HepG2 (cell line): ENCODE measurements around the gene IL3. TPM values are rescaled to one million over a fixed set of nuclear protein-coding genes. Genes with fewer than 3 reads are reported as not detected.
A peak's percentile ranks its signal among the peaks of the same experiment; 100 is the strongest.

Experiments used
- ATAC-seq: fragments of 200-7000 bp; cut with Tn5 transposase; 3 replicates; pipeline ENCODE4 v1.9.1; 2020; ENCODE audit warnings: mild to moderate bottlenecking, moderate library complexity
- BruUV-seq: library from RNA; stranded (reverse); fragments of 400-500 nt; replicated peaks from 2 replicates; lab custom pipeline; 2021; lab: Mats Ljungman, UMichigan
- CTCF ChIA-PET: fragments of 300-600 bp; formaldehyde crosslinking; extraction: SDS; loops from one replicate; lab custom pipeline; 2021; ENCODE audit warnings: low total read pairs, inconsistent platforms, low intra/inter-chr PET ratio; lab: Yijun Ruan, JAX
- POLR2A ChIA-PET: fragments of 350-600 bp; sonication (Branson Sonifier 250); formaldehyde crosslinking; loops from one replicate; lab custom pipeline; 2020; ENCODE audit warnings: antibody characterized with exemption, inconsistent platforms; lab: Yijun Ruan, JAX
- DNase-seq: peaks from one replicate; pipeline ENCODE4 v3.0.0-alpha.2; 2015; ENCODE audit warnings: low spot score
- FAIRE-seq: peaks from 3 replicates; lab custom pipeline; 2011; peaks lifted over from hg19 to GRCh38; lab: Jason Lieb, UNC
- H2AFZ ChIP-seq: one replicate; pipeline ENCODE4 v1.6.1; 2011; ENCODE audit warnings: low read length, inconsistent platforms
- H3K27ac ChIP-seq: fragments of 300-600 bp; 3 replicates; pipeline ENCODE4 v1.8.0; 2011; ENCODE audit warnings: mixed run types, mild to moderate bottlenecking, mixed read lengths, low read length, inconsistent platforms; ENCODE audit not compliant: insufficient read depth; ENCODE audit errors: extremely low read length
- H3K27me3 ChIP-seq, 2 experiments: fragments of 200-600 bp in 1 of 2; 2 replicates in 1 of 2; 3 replicates in 1 of 2; pipeline versions ENCODE4 v1.6.0 to v1.8.0; 2011; ENCODE audit warnings: low read length in 2 of 2, mild to moderate bottlenecking in 2 of 2, moderate library complexity in 2 of 2, inconsistent platforms in 1 of 2; ENCODE audit not compliant: insufficient read depth in 2 of 2, control insufficient read depth in 1 of 2
- H3K36me3 ChIP-seq, 2 experiments: fragments of 200-600 bp in 1 of 2; replicated peaks in 1 of 2; 2 replicates in 1 of 2; 3 replicates in 1 of 2; pipeline versions ENCODE4 v1.5.1 to v1.8.0; 2011; ENCODE audit warnings: low read length in 2 of 2, inconsistent platforms in 1 of 2; ENCODE audit not compliant: insufficient read depth in 2 of 2, control insufficient read depth in 1 of 2
- H3K4me1 ChIP-seq: 2 replicates; pipeline ENCODE4 v1.5.1; 2012; ENCODE audit warnings: low read length, inconsistent platforms; ENCODE audit not compliant: insufficient read depth
- H3K4me2 ChIP-seq: 2 replicates; pipeline ENCODE4 v1.6.0; 2011; ENCODE audit warnings: low read depth, low read length, inconsistent platforms
- H3K4me3 ChIP-seq, 3 experiments: fragments of 200-600 bp in 1 of 3; sonication (generic), shearing (Covaris generic) in 1 of 3; replicated peaks in 1 of 3; 2 replicates each; pipeline ENCODE4 v1.5.1; 2011 to 2016; ENCODE audit warnings: low read length in 3 of 3, inconsistent platforms in 2 of 3, low read depth in 2 of 3, mild to moderate bottlenecking in 2 of 3, control low read depth in 1 of 3, mixed read lengths in 1 of 3; ENCODE audit not compliant: insufficient read depth in 1 of 3
- H3K79me2 ChIP-seq: one replicate; pipeline ENCODE4 v1.6.1; 2011; ENCODE audit warnings: low read length, inconsistent platforms; ENCODE audit not compliant: insufficient read depth
- H3K9ac ChIP-seq: 2 replicates; pipeline ENCODE4 v1.6.0; 2011; ENCODE audit warnings: mild to moderate bottlenecking, low read depth, low read length, inconsistent platforms; ENCODE audit not compliant: insufficient read depth
- H3K9me3 ChIP-seq: 2 replicates; pipeline ENCODE4 v1.5.1; 2012; ENCODE audit warnings: mild to moderate bottlenecking, low read length
- H4K20me1 ChIP-seq: 2 replicates; pipeline ENCODE4 v1.6.0; 2011; ENCODE audit warnings: inconsistent platforms, mild to moderate bottlenecking, low read length, moderate library complexity; ENCODE audit not compliant: insufficient read depth
- KDM4B ChIP-seq: sonication (generic); formaldehyde crosslinking; IDR thresholded peaks from 2 replicates; pipeline ENCODE4 v1.4.0; 2020; ENCODE audit warnings: missing genetic modification reagents
- MNT ChIP-seq: fragments of 450-650 bp; IDR thresholded peaks from 2 replicates; pipeline ENCODE4 v1.6.1; 2016
- SKIL ChIP-seq: sonication (generic); formaldehyde crosslinking; IDR thresholded peaks from 2 replicates; pipeline ENCODE4 v1.8.0; 2022; ENCODE audit warnings: missing genetic modification reagents, mild to moderate bottlenecking, moderate library complexity, borderline replicate concordance
- TBP ChIP-seq: sonication (generic); formaldehyde crosslinking; IDR thresholded peaks from 2 replicates; pipeline ENCODE4 v1.5.0; 2020; ENCODE audit warnings: missing genetic modification reagents
- ZBTB3 ChIP-seq: sonication (generic); formaldehyde crosslinking; IDR thresholded peaks from 2 replicates; pipeline ENCODE4 v1.4.0; 2020; ENCODE audit warnings: low read depth, mild to moderate bottlenecking, moderate library complexity, missing genetic modification reagents, borderline replicate concordance
- ZFP36 ChIP-seq: fragments of 150-350 bp; IDR thresholded peaks from 2 replicates; pipeline ENCODE4 v1.6.1; 2018; ENCODE audit warnings: borderline replicate concordance, low read length, low read depth; ENCODE audit not compliant: partially characterized antibody
- ZNF274 ChIP-seq: sonication (generic); formaldehyde crosslinking; IDR thresholded peaks from 2 replicates; pipeline ENCODE4 v1.5.1; 2020; ENCODE audit warnings: mild to moderate bottlenecking, missing genetic modification reagents
- ZNF382 ChIP-seq: sonication (generic); formaldehyde crosslinking; IDR thresholded peaks from 2 replicates; pipeline ENCODE4 v1.5.0; 2020; ENCODE audit warnings: missing genetic modification reagents, mild to moderate bottlenecking, borderline replicate concordance
- ZNF629 ChIP-seq: sonication (generic); formaldehyde crosslinking; conservative IDR thresholded peaks from 2 replicates; pipeline ENCODE4 v1.5.0; 2020; ENCODE audit warnings: missing genetic modification reagents
- WGBS: methylation state at CpG from one replicate; pipeline ENCODE4 v1.1.6; 2017; ENCODE audit warnings: low lambda C conversion rate; 5-methylcytosine and 5-hydroxymethylcytosine counted together
- in situ Hi-C: cut with HindIII; loops from 2 replicates; pipeline ENCODE4 v1.10.0; 2017; ENCODE audit warnings: low pct_unique_long_range_greater_than_20kb; ENCODE audit not compliant: extremely low pct_ligation_motif_present
- intact Hi-C: fragments of 100-400 bp; cut with micrococcal nuclease; formaldehyde crosslinking; loops from one replicate; pipeline ENCODE4 v1.10.0; 2022; ENCODE audit not compliant: unreplicated experiment
- polyA plus RNA-seq, 8 experiments: library from polyadenylated mRNA; depleted of rRNA in 3 of 8; stranded (reverse) in 7 of 8; unstranded in 1 of 8; fragments of >200 nt; fragmentation: Illumina TruSeq in 4 of 8; extraction: Trizol in 4 of 8; gene quantifications; 2 replicates each; pipeline versions ENCODE4 v1.2.1 to v1.2.3, GENCODE V29; 2011 to 2016; ENCODE audit warnings: low read depth in 4 of 8, missing spikeins in 1 of 8, mixed read lengths in 1 of 8; ENCODE audit not compliant: insufficient read depth in 1 of 8
- total RNA-seq, 5 experiments: library from RNA; depleted of rRNA; stranded (reverse); fragments of >200 nt; fragmentation: Illumina TruSeq; extraction: Trizol; gene quantifications; 2 replicates each; pipeline ENCODE4 v1.2.3, GENCODE V29; 2016; ENCODE audit warnings: low read depth in 1 of 5
- TF ChIP-seq, protein P1 (sequence below): IDR thresholded peaks from 2 replicates; pipeline ENCODE4 v1.6.1; 2016; ENCODE audit warnings: missing compliant biosample characterization, missing genetic modification reagents, borderline replicate concordance
- TF ChIP-seq, protein P2 (sequence below): sonication (generic); formaldehyde crosslinking; IDR thresholded peaks from 2 replicates; pipeline ENCODE4 v1.5.0; 2020; ENCODE audit warnings: missing genetic modification reagents, mild to moderate bottlenecking, borderline replicate concordance

The IL3 gene
- total and polyA plus RNA-seq, 2 of the 13 experiments (the other 11 are each of a cell fraction or from before 2014, with no cell fraction given) = not detected

DNA sequence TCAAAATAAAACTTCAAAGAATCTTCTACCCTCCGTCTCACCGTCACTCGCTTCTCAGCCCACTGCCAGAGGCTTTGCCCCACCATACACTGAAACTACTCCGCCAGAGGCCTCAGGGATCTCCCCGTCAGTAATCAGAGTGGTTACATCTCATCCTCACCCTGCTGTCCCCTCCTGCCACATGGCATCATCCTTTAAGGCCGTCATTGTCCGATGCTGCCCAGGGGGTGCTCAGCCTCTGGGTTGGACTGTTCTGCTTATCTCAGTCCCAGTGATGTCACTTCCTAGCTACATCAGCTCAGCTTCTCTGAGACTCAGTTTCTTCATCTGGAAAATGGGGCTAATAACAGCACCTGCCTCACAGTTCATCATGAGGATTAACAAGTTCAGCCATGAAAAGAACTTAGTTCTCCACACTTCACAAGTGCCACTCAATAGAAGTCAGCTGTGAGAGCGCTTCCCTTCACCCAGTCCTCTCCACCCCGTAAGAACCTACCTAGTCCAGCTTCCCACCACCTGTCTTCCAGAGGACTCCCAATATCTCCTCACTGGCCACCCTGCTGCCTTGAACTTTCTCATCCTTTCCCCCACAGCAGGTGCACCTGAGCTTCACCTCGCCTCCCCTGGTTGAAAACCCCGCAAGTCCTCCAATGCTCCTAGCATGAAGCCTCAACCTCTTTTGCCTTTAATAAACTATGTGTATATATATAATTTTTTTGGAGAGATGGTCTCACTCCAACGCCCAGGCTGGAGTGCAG, 2.8 kb upstream of the IL3 start:
- H4K20me1 ChIP-seq = no peaks in the 10 kb centered on the region
- POLR2A ChIA-PET = no interaction called here
- no peaks in the 10 kb centered on the region for H3K79me2 ChIP-seq
- DNase-seq (no peak), FAIRE-seq (no peak), ATAC-seq (no peak)
- peaks cover 3 to 14% of the 10 kb centered on the region in 2 experiments; a peak in 2 of 5 replicates for H3K27me3 ChIP-seq
- H3K4me3 ChIP-seq = no peak overlapping the region
- no peaks in the 10 kb centered on the region for H3K9me3 ChIP-seq
- H3K27ac ChIP-seq = no peak overlapping the region
- H3K4me2 ChIP-seq = no peak overlapping the region
- H3K9ac ChIP-seq = no peak overlapping the region
- in situ Hi-C loops (no loop called here), intact Hi-C loops (no loop called here)
- H3K36me3 ChIP-seq = no peaks in the 10 kb centered on the region
- H3K4me1 ChIP-seq = peaks cover 2% of the 10 kb centered on the region; the same call in 1 of the 2 replicates
- 52% methylated on average over 12 of the region's 12 CpGs for WGBS
- H2AFZ ChIP-seq = no peak overlapping the region
- TF ChIP-seq ZNF629 (CRISPR knock-in tag) (peak; percentile 67), ZNF274 (no peak)
- CTCF ChIA-PET = no interaction called here
- no TSS peak for BruUV-seq

DNA sequence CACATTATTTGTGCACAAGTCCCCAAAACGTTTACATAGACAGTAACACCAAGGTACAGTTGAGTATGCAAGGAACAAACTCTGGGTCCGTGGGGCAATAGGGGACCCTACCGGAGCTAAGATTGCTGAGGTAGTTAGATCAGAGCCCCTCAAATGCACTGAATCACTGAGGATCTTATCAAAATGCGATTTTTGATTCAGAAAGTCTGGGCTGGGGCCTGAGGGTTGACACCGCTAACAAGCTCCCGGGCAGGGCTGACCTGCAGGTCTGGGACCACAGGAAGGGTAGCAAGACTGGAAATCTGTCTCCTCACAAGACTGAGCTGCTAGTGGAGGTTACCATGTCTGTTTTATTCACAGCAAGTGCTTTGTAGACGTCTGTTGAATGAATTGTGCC, 1.8 kb upstream of the IL3 start:
- CTCF ChIA-PET = no interaction called here
- Histone ChIP-seq H4K20me1 (no peaks in the 10 kb centered on the region), H3K4me1 (peaks cover 9% of the 10 kb centered on the region), H3K9ac (no peak overlapping the region), H3K27ac (no peak overlapping the region), H3K4me2 (no peak overlapping the region), H3K27me3 (peaks cover 3 to 12% of the 10 kb centered on the region in 2 experiments; a peak in 2 of 5 replicates), H3K36me3 (no peaks in the 10 kb centered on the region), H3K4me3 (no peak overlapping the region), H3K9me3 (no peaks in the 10 kb centered on the region), H3K79me2 (no peaks in the 10 kb centered on the region), H2AFZ (no peak overlapping the region)
- FAIRE-seq = no peak
- intact Hi-C loops = no loop called here
- in situ Hi-C loops = no loop called here
- POLR2A ChIA-PET = no interaction called here
- no peak for ATAC-seq
- no peak for DNase-seq
- BruUV-seq = no TSS peak
- 17% methylated on average over 7 of the region's 7 CpGs for WGBS
- TF ChIP-seq MNT = no peak
- TF ChIP-seq ZNF382 = no peak
- no peak for TF ChIP-seq SKIL (CRISPR knock-in tag)
- TF ChIP-seq, protein P1, sequence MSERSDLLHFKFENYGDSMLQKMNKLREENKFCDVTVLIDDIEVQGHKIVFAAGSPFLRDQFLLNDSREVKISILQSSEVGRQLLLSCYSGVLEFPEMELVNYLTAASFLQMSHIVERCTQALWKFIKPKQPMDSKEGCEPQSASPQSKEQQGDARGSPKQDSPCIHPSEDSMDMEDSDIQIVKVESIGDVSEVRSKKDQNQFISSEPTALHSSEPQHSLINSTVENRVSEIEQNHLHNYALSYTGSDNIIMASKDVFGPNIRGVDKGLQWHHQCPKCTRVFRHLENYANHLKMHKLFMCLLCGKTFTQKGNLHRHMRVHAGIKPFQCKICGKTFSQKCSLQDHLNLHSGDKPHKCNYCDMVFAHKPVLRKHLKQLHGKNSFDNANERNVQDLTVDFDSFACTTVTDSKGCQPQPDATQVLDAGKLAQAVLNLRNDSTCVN (CRISPR knock-in tag) = no peak
- TF ChIP-seq, protein P2, sequence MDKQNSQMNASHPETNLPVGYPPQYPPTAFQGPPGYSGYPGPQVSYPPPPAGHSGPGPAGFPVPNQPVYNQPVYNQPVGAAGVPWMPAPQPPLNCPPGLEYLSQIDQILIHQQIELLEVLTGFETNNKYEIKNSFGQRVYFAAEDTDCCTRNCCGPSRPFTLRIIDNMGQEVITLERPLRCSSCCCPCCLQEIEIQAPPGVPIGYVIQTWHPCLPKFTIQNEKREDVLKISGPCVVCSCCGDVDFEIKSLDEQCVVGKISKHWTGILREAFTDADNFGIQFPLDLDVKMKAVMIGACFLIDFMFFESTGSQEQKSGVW (CRISPR knock-in tag) = no peak
- no peak for TF ChIP-seq KDM4B
- no peak for TF ChIP-seq ZBTB3 (CRISPR knock-in tag)
- TF ChIP-seq ZFP36 = no peak
- TF ChIP-seq TBP = no peak
